ENCODE results near the gene TRIM21. TPM values are rescaled to one million over a fixed set of nuclear protein-coding genes. Genes with fewer than 3 reads are reported as not detected.
"Not testable (repeated sequence)": the region's sequence is repeated elsewhere in the genome, so short reads cannot be mapped to it uniquely, and the experiment has no call there.

TRIM21 gene
- total and polyA plus RNA-seq, 7 experiments from 2014 or later: 17.5 to 78.9 (median 33.0) TPM

- peaks cover 2 to 34% (median 9%) of the 10 kb centered on the region in 3 experiments for H3K36me3 ChIP-seq (ENCODE audit: control insufficient read depth in 2 of 3, insufficient read depth in 3 of 3, low read length in 3 of 3)
- Mint-ChIP-seq H3K27ac (peak overlapping the region in 1 of 9 donors; percentile 9), H3K4me3 (no peak overlapping the region), H3K9me3 (no peaks in the 10 kb centered on the region), H3K4me1 (peaks cover 0 to 6% (median 0%) of the 10 kb centered on the region in 7 donors), H3K36me3 (peaks cover 26 to 46% (median 35%) of the 10 kb centered on the region in 5 donors), H3K27me3 (no peaks in the 10 kb centered on the region)
- no peaks in the 10 kb centered on the region for H3K27me3 ChIP-seq (ENCODE audit: control insufficient read depth in 2 of 2, insufficient read depth in 2 of 2, low read length in 2 of 2)
- CTCF ChIA-PET: no interaction called here
- no peaks in the 10 kb centered on the region for H3K4me1 ChIP-seq (ENCODE audit: control insufficient read depth in 2 of 2, insufficient read depth in 2 of 2, low read length in 2 of 2)
- no peak overlapping the region for H3K27ac ChIP-seq (ENCODE audit: low read depth, low read length)
- ATAC-seq: no peak
- intact Hi-C loops (cut with micrococcal nuclease): no loop called here
- no peaks in the 10 kb centered on the region for H3K9me3 ChIP-seq (ENCODE audit: control insufficient read depth in 2 of 3, low read length in 3 of 3)
- no peak for DNase-seq
- POLR2A ChIA-PET: no interaction called here
- no peak overlapping the region for H3K4me3 ChIP-seq (ENCODE audit: low read length)
Observed at GRCh38 chr11:4381901-4382300, 11.6 kb downstream of the TRIM21 start.

DNA sequence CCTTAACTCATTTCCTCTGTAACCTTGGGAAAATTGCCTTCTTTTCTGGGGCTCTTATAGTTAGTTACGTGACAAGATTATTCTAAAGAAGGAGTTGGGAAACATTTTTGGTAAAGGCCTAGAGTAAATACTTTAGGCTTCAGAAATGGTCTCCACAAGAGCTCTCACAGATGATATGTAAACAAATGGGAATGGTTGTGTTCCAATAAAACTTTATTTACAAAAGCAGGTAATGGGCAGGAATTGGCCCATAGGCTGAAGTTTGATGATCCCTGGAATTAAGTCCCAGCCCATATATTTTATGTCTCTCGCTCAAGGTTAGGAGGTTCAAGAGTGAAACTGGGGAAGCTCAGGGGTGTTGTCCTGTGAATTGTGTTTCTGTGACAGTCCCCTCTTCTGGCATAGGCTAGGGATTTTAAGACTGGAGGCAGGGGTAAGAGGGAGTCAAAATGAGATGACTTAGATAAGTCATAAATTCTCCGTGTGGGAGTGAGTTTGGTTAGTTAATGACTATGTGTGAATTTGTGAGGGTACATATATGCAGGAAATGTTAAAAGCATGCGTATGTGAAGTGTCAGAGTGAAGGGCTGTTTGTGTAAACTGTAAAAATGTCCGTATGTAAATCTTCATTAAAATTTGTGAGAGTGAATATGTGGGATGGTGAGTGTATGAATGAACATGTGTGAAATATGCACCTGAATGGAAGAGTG, 17.9 kb downstream of the TRIM21 start:
- ATAC-seq: no peak
- H3K27ac Mint-ChIP-seq: no peak overlapping the region
- Histone ChIP-seq H3K27ac (ENCODE audit: low read depth, low read length) (no peak overlapping the region), H3K4me1 (ENCODE audit: control insufficient read depth in 2 of 2, insufficient read depth in 2 of 2, low read length in 2 of 2) (no peaks in the 10 kb centered on the region), H3K27me3 (ENCODE audit: control insufficient read depth in 2 of 2, insufficient read depth in 2 of 2, low read length in 2 of 2) (no peaks in the 10 kb centered on the region), H3K4me3 (ENCODE audit: low read length) (no peak overlapping the region), H3K36me3 (ENCODE audit: control insufficient read depth in 2 of 3, insufficient read depth in 3 of 3, low read length in 3 of 3) (no peaks in the 10 kb centered on the region), H3K9me3 (ENCODE audit: control insufficient read depth in 2 of 3, low read length in 3 of 3) (no peaks in the 10 kb centered on the region)
- H3K4me3 Mint-ChIP-seq: no peak overlapping the region
- no peak for DNase-seq
- H3K4me1 Mint-ChIP-seq: no peaks in the 10 kb centered on the region
- H3K27me3 Mint-ChIP-seq: peaks cover 0 to 2% (median 0%) of the 10 kb centered on the region in 5 donors
- H3K36me3 Mint-ChIP-seq: peaks cover 0 to 7% (median 0%) of the 10 kb centered on the region in 5 donors
- POLR2A ChIA-PET: no interaction called here
- H3K9me3 Mint-ChIP-seq: no peaks in the 10 kb centered on the region
- CTCF ChIA-PET: no interaction called here
- intact Hi-C loops (cut with micrococcal nuclease): no loop called here

DNA sequence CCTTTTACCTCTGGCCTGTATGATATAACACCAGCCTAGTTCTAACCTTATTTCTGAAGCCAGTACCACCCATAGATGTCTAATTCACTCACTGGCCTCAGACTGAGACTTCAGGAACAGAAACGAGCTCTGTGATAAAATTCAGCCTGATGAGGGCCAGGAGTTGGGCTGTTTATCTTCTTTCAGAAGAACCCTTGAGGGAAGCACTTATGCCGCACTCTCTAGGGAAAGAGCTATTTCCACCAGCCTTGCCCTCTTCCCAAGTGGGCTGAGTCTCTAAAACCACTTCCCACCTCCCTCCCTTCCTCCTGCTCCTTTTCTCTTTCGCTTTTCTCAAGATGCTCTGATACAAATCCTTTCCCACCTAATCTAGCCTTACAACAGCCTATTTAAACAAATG, 23.3 kb downstream of the TRIM21 start:
- H3K27me3 Mint-ChIP-seq: peaks cover 0 to 5% (median 0%) of the 10 kb centered on the region in 5 donors
- intact Hi-C loops (cut with micrococcal nuclease): no loop called here
- Histone ChIP-seq H3K27ac (ENCODE audit: low read depth, low read length) (no peak overlapping the region), H3K4me1 (ENCODE audit: control insufficient read depth in 2 of 2, insufficient read depth in 2 of 2, low read length in 2 of 2) (no peaks in the 10 kb centered on the region), H3K9me3 (ENCODE audit: control insufficient read depth in 2 of 3, low read length in 3 of 3) (no peaks in the 10 kb centered on the region), H3K4me3 (ENCODE audit: low read length) (no peak overlapping the region), H3K27me3 (ENCODE audit: control insufficient read depth in 2 of 2, insufficient read depth in 2 of 2, low read length in 2 of 2) (no peaks in the 10 kb centered on the region), H3K36me3 (ENCODE audit: control insufficient read depth in 2 of 3, insufficient read depth in 3 of 3, low read length in 3 of 3) (no peaks in the 10 kb centered on the region)
- H3K36me3 Mint-ChIP-seq: peaks cover 0 to 4% (median 0%) of the 10 kb centered on the region in 5 donors
- no peak for DNase-seq
- no peak overlapping the region for H3K4me3 Mint-ChIP-seq
- H3K9me3 Mint-ChIP-seq: peaks cover 0 to 1% (median 0%) of the 10 kb centered on the region in 11 donors
- no peak for ATAC-seq
- H3K4me1 Mint-ChIP-seq: no peaks in the 10 kb centered on the region
- H3K27ac Mint-ChIP-seq: no peak overlapping the region
- ChIA-PET POLR2A (no interaction called here), CTCF (no interaction called here)

DNA sequence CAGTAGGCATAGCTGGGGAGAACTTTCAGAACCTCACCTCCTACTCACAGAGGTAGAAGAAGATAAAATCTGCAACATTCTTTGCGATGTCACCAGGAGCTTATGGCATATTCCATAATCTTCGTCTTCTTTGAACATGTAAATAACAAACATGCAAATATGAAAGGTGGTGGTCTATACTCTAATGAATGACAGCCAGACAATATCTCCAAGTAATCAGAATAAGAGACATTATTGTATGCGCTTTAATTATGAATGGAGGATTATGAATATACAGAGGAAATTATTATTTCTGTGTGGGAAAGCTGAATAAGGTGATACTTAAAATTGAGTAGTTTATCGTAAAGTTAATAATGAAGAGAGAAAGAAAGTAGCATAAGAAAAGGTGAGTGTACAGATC, 25.2 kb downstream of the TRIM21 start, which contains the start of gene OR52B4:
Gene OR52B4 (minus strand): TSS at position 101 of the 400 bp plus-strand sequence. CDS start 91 bp downstream, at position 10.
- peaks cover 0 to 7% (median 2%) of the 10 kb centered on the region in 11 donors for H3K9me3 Mint-ChIP-seq
- ChIA-PET POLR2A (no interaction called here), CTCF (interaction anchor here (0.5 kb wide), 1 partner anchor 410 kb away, joined by 3 read pairs; no protein-coding TSS in a partner anchor)
- H3K4me1 Mint-ChIP-seq: no peaks in the 10 kb centered on the region
- no peak within 1 kb of the TSS for H3K27ac ChIP-seq (ENCODE audit: low read depth, low read length)
- DNase-seq (no peak), ATAC-seq (no peak)
- H3K27ac Mint-ChIP-seq: no peak within 1 kb of the TSS
- peaks cover 0 to 8% (median 5%) of the 10 kb centered on the region in 5 donors for H3K27me3 Mint-ChIP-seq
- H3K4me3 ChIP-seq (ENCODE audit: low read length): no peak within 1 kb of the TSS
- intact Hi-C loops (cut with micrococcal nuclease): no loop called here
- H3K27me3 ChIP-seq (ENCODE audit: control insufficient read depth in 2 of 2, insufficient read depth in 2 of 2, low read length in 2 of 2): no peaks in the 10 kb centered on the region
- no peaks in the 10 kb centered on the region for H3K4me1 ChIP-seq (ENCODE audit: control insufficient read depth in 2 of 2, insufficient read depth in 2 of 2, low read length in 2 of 2)
- H3K4me3 Mint-ChIP-seq: no peak within 1 kb of the TSS
- H3K9me3 ChIP-seq (ENCODE audit: control insufficient read depth in 2 of 3, low read length in 3 of 3): no peaks in the 10 kb centered on the region
- peaks cover 0 to 4% (median 0%) of the 10 kb centered on the region in 5 donors for H3K36me3 Mint-ChIP-seq
- no peaks in the 10 kb centered on the region for H3K36me3 ChIP-seq (ENCODE audit: control insufficient read depth in 2 of 3, insufficient read depth in 3 of 3, low read length in 3 of 3)

- intact Hi-C loops (cut with micrococcal nuclease): loop anchor here in 1 of 2 donors (10.0 kb wide), 1 partner anchor 73 kb away; a partner anchor contains a TSS
- not testable (repeated sequence) for H3K36me3 ChIP-seq (ENCODE audit: control insufficient read depth in 2 of 3, insufficient read depth in 3 of 3, low read length in 3 of 3); H3K4me3 Mint-ChIP-seq
Observed at GRCh38 chr11:4348142-4348541, 45.4 kb downstream of the TRIM21 start.

DNA sequence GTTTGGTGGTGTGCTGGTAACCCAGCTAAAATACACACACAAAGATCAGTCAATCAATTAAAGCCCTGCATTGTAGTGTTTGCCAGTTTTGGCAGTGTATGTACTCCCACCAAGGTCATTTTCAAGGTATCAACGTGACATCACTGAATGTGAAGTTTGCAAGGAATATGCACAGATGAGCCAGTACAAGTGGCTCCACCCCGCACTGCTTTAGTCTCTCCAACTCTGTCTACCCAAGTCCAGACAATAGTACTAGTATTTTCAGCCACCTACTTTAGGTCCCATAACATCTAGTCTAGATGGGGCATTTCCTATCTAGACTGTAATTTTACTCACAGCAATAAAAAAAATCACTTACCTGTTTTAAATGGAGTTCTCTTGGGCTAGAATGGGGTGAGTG, 48.1 kb downstream of the TRIM21 start:
- H3K27ac Mint-ChIP-seq; H3K36me3 Mint-ChIP-seq; H3K36me3 ChIP-seq (ENCODE audit: control insufficient read depth in 2 of 3, insufficient read depth in 3 of 3, low read length in 3 of 3); H3K4me3 ChIP-seq (ENCODE audit: low read length); H3K4me3 Mint-ChIP-seq; H3K4me1 Mint-ChIP-seq; H3K27me3 ChIP-seq (ENCODE audit: control insufficient read depth in 2 of 2, insufficient read depth in 2 of 2, low read length in 2 of 2); ATAC-seq; POLR2A ChIA-PET; H3K4me1 ChIP-seq (ENCODE audit: control insufficient read depth in 2 of 2, insufficient read depth in 2 of 2, low read length in 2 of 2); CTCF ChIA-PET; H3K9me3 Mint-ChIP-seq; H3K9me3 ChIP-seq (ENCODE audit: control insufficient read depth in 2 of 3, low read length in 3 of 3); DNase-seq; H3K27ac ChIP-seq (ENCODE audit: low read depth, low read length): not testable (repeated sequence)
- H3K27me3 Mint-ChIP-seq: peaks cover 0 to 15% (median 4%) of the 10 kb centered on the region in 5 donors
- intact Hi-C loops (cut with micrococcal nuclease): loop anchor here in 1 of 2 donors (10.0 kb wide), 1 partner anchor 71 kb away; a partner anchor contains a TSS

More at GRCh38 chr11:4348142-4348541, 45.4 kb downstream of the TRIM21 start:
- H3K9me3 ChIP-seq (ENCODE audit: control insufficient read depth in 2 of 3, low read length in 3 of 3); H3K27ac ChIP-seq (ENCODE audit: low read depth, low read length); POLR2A ChIA-PET; H3K27ac Mint-ChIP-seq; H3K36me3 Mint-ChIP-seq; H3K9me3 Mint-ChIP-seq; ATAC-seq; H3K4me3 ChIP-seq (ENCODE audit: low read length); H3K4me1 Mint-ChIP-seq; H3K27me3 ChIP-seq (ENCODE audit: control insufficient read depth in 2 of 2, insufficient read depth in 2 of 2, low read length in 2 of 2); DNase-seq; CTCF ChIA-PET; H3K4me1 ChIP-seq (ENCODE audit: control insufficient read depth in 2 of 2, insufficient read depth in 2 of 2, low read length in 2 of 2): not testable (repeated sequence)
- peaks cover 2 to 20% (median 5%) of the 10 kb centered on the region in 5 donors for H3K27me3 Mint-ChIP-seq

All from naive thymus-derived CD4-positive, alpha-beta T cell (primary cell).